Thyroid gland (tissue), 4 donors: ENCODE data around the gene ITPKB.

Source experiments
- CTCF ChIP-seq, 6 experiments: fragments of 200-600 bp in 3 of 6; fragments of 450-650 bp in 3 of 6; sonication (generic) in 3 of 6; IDR thresholded peaks; one replicate each; pipeline ENCODE4 v1.5.1; 2016 to 2019; ENCODE audit warnings: antibody characterized with exemption in 6 of 6, mild to moderate bottlenecking in 2 of 6, inconsistent platforms in 1 of 6, moderate library complexity in 1 of 6
- POLR2A ChIP-seq, 2 donors: fragments of 450-650 bp; IDR thresholded peaks; one replicate each; pipeline ENCODE4 v1.6.1; 2017; ENCODE audit warnings: antibody characterized with exemption in 2 of 2, mild to moderate bottlenecking in 2 of 2, moderate library complexity in 1 of 2

DNA sequence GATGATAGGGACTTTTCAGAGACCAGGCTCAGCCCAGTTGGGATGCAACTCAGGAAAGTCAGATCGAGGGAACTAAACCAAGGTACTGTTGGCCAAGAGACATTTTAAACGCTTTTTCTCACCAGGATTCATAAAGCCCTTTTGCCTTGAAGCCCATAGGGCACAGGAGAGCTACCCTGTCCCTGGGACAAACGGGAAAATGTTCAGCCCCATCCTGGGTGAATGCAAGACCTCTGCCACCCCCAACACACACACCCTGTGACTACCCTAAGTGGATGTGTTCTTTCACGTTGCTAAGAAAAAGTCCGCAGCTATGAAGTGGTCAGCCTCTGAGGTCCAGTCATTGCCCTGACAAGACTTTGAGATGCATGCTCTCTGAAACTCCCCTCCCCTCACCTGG lies 58.4 kb downstream of the ITPKB start:
- TF ChIP-seq CTCF (IDR thresholded peaks at IDR 0.05) (no peak), POLR2A (IDR thresholded peaks at IDR 0.05) (no peak)
